Panc1 (cell line): ENCODE data around the gene GATD1. TPM values are rescaled to one million over a fixed set of nuclear protein-coding genes. Genes with fewer than 3 reads are reported as not detected.

ENCODE experiments used
- ATAC-seq: fragments of 200-7000 bp; cut with Tn5 transposase; 2 replicates; pipeline ENCODE4 v1.9.1; 2020; ENCODE audit warnings: mild to moderate bottlenecking, moderate library complexity
- BruUV-seq: library from RNA; stranded (reverse); fragments of 400-500 nt; replicated peaks from 2 replicates; lab custom pipeline; 2021; lab: Mats Ljungman, UMichigan
- CTCF ChIA-PET: fragments of 300-600 bp; sonication (Branson Sonifier 250); formaldehyde crosslinking; loops from one replicate; lab custom pipeline; 2022; ENCODE audit warnings: antibody characterized with exemption; lab: Charles Lee
- POLR2A ChIA-PET: fragments of 300-600 bp; sonication (Branson Sonifier 250); formaldehyde crosslinking; loops from one replicate; lab custom pipeline; 2022; ENCODE audit warnings: antibody characterized with exemption; lab: Charles Lee
- DNase-seq: peaks from one replicate; pipeline ENCODE4 v3.0.0-alpha.2; 2010; ENCODE audit warnings: low read depth, low spot score
- H3K27ac ChIP-seq: 2 replicates; pipeline ENCODE4 v1.5.1; 2011; ENCODE audit warnings: mild to moderate bottlenecking, low read length, inconsistent platforms
- H3K27me3 ChIP-seq: fragments of 200-500 bp; sonication (Bioruptor generic); 2 replicates; pipeline ENCODE4 v1.6.0; 2014; ENCODE audit warnings: low read length, inconsistent platforms; ENCODE audit not compliant: control insufficient read depth, insufficient read depth
- H3K36me3 ChIP-seq: fragments of 200-500 bp; sonication (Bioruptor generic); 2 replicates; pipeline ENCODE4 v1.5.1; 2014; ENCODE audit warnings: inconsistent platforms, mild to moderate bottlenecking, low read length, moderate library complexity; ENCODE audit not compliant: control insufficient read depth, insufficient read depth
- H3K4me1 ChIP-seq: 2 replicates; pipeline ENCODE4 v1.5.1; 2011; ENCODE audit warnings: inconsistent platforms, mild to moderate bottlenecking, low read length, moderate library complexity; ENCODE audit not compliant: control insufficient read depth, insufficient read depth
- H3K4me3 ChIP-seq, 2 experiments: 2 replicates each; pipeline ENCODE4 v1.5.1; 2011 to 2012; ENCODE audit warnings: low read depth in 2 of 2, low read length in 2 of 2, mild to moderate bottlenecking in 2 of 2, inconsistent platforms in 1 of 2, moderate library complexity in 1 of 2
- H3K9me3 ChIP-seq: fragments of 200-500 bp; sonication (Bioruptor generic); 2 replicates; pipeline ENCODE4 v1.5.1; 2014; ENCODE audit warnings: low read depth, mild to moderate bottlenecking, inconsistent platforms, low read length, moderate library complexity; ENCODE audit not compliant: control insufficient read depth, insufficient read depth
- CTCF ChIP-seq: fragments of 450-650 bp; IDR thresholded peaks from 2 replicates; pipeline ENCODE4 v1.5.1; 2017; ENCODE audit warnings: mild to moderate bottlenecking
- POLR2AphosphoS5 ChIP-seq: IDR thresholded peaks from 2 replicates; pipeline ENCODE4 v1.6.1; 2012; ENCODE audit warnings: mild to moderate bottlenecking, low read depth, low read length, moderate library complexity
- REST ChIP-seq, 2 experiments: IDR thresholded peaks; 2 replicates each; pipeline ENCODE4 v1.6.1; 2011 to 2012; ENCODE audit warnings: low read depth in 2 of 2, control low read depth in 1 of 2, low read length in 1 of 2, mild to moderate bottlenecking in 1 of 2, moderate library complexity in 1 of 2; ENCODE audit not compliant: insufficient read depth in 1 of 2
- SIN3A ChIP-seq: IDR thresholded peaks from 2 replicates; pipeline ENCODE4 v1.6.1; 2012; ENCODE audit warnings: low read depth, mild to moderate bottlenecking, low read length, moderate library complexity, borderline replicate concordance; ENCODE audit not compliant: insufficient read depth
- TCF7L2 ChIP-seq: IDR thresholded peaks from 2 replicates; pipeline ENCODE4 v1.6.1; 2011; ENCODE audit warnings: mild to moderate bottlenecking, low read depth, low read length, inconsistent platforms
- in situ Hi-C: cut with HindIII; loops from 2 replicates; pipeline ENCODE4 v1.10.0; 2016; ENCODE audit warnings: low sequenced_read_pairs, low pct_unique_long_range_greater_than_20kb
- intact Hi-C: fragments of 100-400 bp; cut with micrococcal nuclease; formaldehyde crosslinking; loops from one replicate; pipeline ENCODE4 v1.10.0; 2022; ENCODE audit not compliant: unreplicated experiment
- total RNA-seq: library from RNA; stranded (reverse); gene quantifications from one replicate; pipeline ENCODE4 v1.2.1, GENCODE V29; 2021; ENCODE audit not compliant: unreplicated experiment

The GATD1 gene
- total RNA-seq, 1 experiment from 2014 or later = 229 TPM

- intact Hi-C loops = loop anchor here (10.0 kb wide), 1 partner anchor 173 kb away; no protein-coding TSS in a partner anchor
- peak overlapping the region in 1 of 2 experiments; percentile 23; a peak in 1 of 4 replicates for H3K4me3 ChIP-seq
- ChIA-PET POLR2A (interaction anchor here (0.6 kb wide), 1 partner anchor 24 kb away, joined by 5 read pairs; no protein-coding TSS in a partner anchor), CTCF (interaction anchor here (0.5 to 1.1 kb wide), 11 partner anchors 8 to 1377 kb away, joined by 3 to 12 read pairs (median 4); partner anchors contain the start of genes GATD1 and TMEM80)
- H3K9me3 ChIP-seq = no peaks in the 10 kb centered on the region
- TF ChIP-seq REST (IDR thresholded peaks at IDR 0.05; ENCODE audit: insufficient read depth in 1 of 2, low read depth in 2 of 2, low read length in 1 of 2) (0 out of 4 replicates have a peak, but pooled peaks of 1 of the 2 experiments have one; percentile 49), TCF7L2 (0 out of 2 replicates have a peak, but pooled peaks have one; percentile 27), POLR2AphosphoS5 (peak; percentile 70; the same call in 1 of the 2 replicates), CTCF (peak; percentile 100), SIN3A (peak; percentile 88; the same call in 1 of the 2 replicates)
- no TSS peak for BruUV-seq
- no peaks in the 10 kb centered on the region for H3K27me3 ChIP-seq
- peaks cover 39% of the 10 kb centered on the region for H3K4me1 ChIP-seq
- DNase-seq (no peak), ATAC-seq (peak; percentile 89)
- in situ Hi-C loops = no loop called here
- H3K27ac ChIP-seq = peak overlapping the region; percentile 74
- peaks cover 5% of the 10 kb centered on the region; the same call in 1 of the 2 replicates for H3K36me3 ChIP-seq
These were observed 49.2 kb downstream of the GATD1 start for GRCh38 chr11:727859-728748.

GRCh38 chr11:727281-727701 is 50.0 kb downstream of the GATD1 start:
- BruUV-seq = TSS peak; percentile 94
- Histone ChIP-seq H3K4me1 (peaks cover 41% of the 10 kb centered on the region), H3K27me3 (no peaks in the 10 kb centered on the region), H3K27ac (peak overlapping the region; percentile 74), H3K4me3 (no peak overlapping the region), H3K36me3 (peaks cover 5% of the 10 kb centered on the region; the same call in 1 of the 2 replicates), H3K9me3 (no peaks in the 10 kb centered on the region)
- intact Hi-C loops = loop anchor here (10.0 kb wide), 1 partner anchor 172 kb away; no protein-coding TSS in a partner anchor
- DNase-seq = no peak
- ChIA-PET CTCF (interaction anchor here (0.8 to 3.0 kb wide), 2 partner anchors 31 to 36 kb away, joined by 3 to 12 read pairs; partner anchors contain the start of gene TMEM80), POLR2A (no interaction called here)
- in situ Hi-C loops = no loop called here
- peak; percentile 2; the same call in 1 of the 2 replicates for ATAC-seq
- no peak for TF ChIP-seq SIN3A
- no peak for TF ChIP-seq REST (IDR thresholded peaks at IDR 0.05; ENCODE audit: insufficient read depth in 1 of 2, low read depth in 2 of 2, low read length in 1 of 2)
- no peak for TF ChIP-seq CTCF
- no peak for TF ChIP-seq POLR2AphosphoS5
- no peak for TF ChIP-seq TCF7L2
